Suppressor macrophage (primary cell): ENCODE measurements around the gene HS3ST3A1.

Experiments used
- DNase-seq, 4 experiments: peaks; one replicate each; pipeline ENCODE4 v3.0.0-alpha.2; 2020 to 2022

HS3ST3A1 gene

DNA sequence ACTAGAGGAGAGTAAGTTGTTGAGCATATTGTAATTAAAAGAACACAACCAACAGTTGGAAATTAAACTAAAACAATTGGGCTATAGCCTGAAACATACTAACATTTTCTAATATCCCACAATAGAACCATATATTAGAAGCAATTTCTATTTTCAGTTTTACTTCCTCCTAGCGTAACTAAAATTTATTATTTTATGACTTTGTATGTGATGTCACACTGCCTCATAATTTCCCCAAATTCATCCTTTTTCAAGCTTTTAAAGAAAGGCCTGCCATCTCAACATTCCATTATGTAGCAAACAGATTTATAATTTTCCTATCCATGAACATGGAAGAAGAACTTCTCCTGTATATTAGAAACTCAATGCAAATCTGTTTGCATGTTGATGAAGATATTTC lies 110.2 kb downstream of the HS3ST3A1 start:
- DNase-seq: no peak

DNA sequence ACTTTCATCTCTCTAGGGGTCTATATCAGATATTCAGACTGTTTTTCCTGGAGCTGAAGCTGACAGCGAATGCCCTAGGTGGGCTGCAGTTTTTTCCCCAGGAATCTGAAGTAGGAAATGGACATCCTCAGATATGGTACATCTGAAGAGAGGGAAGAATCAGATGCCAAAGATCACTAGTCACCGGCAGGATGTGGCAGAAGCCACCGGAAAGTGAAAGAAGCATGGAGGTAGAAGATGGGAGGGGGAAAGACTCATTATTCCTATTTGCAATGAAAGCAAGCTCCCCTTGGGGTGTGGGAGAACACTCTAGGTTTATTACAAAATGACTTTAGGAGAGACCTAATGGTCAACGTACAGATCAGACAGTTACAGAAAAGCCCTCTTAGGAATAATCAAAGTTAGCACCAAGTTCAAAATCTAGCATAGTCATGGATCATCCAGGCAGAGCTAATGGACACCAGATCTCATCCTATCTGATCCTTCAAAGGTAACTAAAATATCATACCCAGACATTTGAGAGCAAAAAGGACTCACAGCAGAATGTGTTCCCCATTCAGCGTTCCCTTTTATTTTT lies 110.7 kb downstream of the HS3ST3A1 start:
- no peak for DNase-seq

DNA sequence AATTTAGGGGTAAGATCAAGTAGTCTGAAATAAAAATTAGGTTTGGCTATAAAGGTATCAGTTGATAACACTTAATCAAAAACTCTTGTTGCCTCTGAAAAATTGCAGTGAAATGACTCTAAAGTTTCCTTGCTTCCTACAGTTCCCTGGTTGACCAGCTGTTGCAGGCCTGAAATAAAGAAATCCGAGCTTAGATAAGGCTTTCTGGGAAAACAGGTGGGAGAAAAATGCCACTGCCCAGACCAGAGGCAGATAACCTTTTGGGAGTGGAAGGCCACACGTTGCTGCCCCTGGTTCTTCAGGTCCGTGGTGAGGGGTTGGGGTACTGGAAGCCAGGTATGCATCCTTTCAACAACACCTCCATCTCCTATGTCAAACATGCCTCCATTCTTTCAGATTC lies 111.3 kb downstream of the HS3ST3A1 start:
- no peak for DNase-seq

DNA sequence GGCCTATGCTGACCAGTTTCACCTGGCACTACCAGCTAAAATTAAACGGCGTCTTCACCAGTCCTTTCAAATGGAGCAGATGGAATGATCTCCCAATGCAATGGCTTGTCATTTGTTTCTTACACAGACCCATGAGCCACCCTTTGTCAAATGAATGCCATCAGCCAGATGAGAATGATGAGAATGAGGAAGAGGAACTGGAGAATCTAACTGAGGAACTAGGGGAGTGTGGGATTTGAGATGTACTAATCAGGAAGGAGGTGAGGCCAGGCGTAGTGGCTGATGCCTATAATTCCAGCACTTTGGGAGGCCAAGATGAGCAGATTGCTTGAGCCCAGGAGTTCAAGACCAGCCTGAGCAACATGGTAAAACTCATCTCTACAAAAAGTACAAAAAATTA lies 116.4 kb downstream of the HS3ST3A1 start:
- peak; percentile 46 to 73 (median 60) for DNase-seq

DNA sequence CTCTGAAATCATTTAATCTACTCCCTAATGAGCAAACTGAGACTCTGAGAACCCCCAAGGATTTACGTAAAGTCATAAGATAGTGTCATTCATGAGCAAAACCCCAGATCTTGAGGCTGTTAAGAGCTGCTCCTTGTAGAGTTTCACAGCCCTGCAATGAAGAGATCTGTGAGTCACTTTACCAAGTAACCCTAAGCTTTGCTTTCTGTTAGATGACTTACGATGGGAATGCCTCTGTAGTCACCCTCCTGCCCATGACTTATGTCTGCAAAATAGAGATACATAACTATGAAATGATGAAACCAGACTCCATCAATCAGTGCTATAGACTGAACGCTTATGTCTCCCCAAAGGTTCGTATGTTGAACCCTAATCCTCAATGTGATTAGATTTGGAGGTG lies 117.7 kb downstream of the HS3ST3A1 start:
- no peak for DNase-seq

DNA sequence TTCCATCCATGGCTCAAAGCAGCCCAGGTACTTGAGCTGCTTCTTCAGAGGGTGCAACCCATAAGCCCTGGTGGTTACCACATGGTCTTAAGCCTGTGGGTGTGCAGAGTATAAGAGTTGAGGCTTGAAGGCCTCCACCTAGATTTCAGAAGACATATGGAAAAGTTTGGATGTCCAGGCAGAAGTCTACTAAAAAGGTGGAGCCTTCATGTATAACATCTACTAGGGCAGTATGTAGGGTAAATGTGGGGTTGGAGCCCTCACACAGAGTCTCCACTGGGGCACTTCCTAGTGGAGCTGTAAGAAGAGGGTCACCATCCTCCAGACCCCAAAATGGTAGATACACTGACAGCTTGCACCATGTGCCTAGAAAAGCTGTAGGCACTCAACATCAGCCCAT lies 120.9 kb downstream of the HS3ST3A1 start:
- no peak for DNase-seq

DNA sequence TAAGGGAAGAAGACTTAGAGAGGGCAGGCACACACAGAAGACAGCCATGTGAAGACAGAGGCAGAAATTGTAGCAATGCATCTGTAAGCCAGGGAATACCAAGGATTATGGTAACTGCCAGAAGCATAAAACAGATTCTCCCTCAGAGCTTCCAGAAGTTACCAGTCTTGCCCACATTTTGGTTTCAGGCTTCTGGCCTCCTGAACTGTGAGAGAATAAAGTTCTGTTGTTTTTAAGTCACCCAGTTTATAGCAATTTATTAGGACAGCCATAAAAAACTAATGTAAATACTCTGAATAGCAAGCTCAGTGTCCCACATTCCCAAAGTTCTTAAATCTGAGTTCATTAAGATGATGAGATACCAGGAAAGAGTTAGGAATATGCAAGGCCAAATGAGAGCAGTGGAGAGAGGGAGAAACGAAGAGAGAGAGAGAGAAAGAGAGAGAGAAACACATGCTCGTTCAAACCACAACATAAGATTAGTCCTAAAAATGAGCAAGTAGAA lies 123.4 kb downstream of the HS3ST3A1 start:
- DNase-seq: no peak

DNA sequence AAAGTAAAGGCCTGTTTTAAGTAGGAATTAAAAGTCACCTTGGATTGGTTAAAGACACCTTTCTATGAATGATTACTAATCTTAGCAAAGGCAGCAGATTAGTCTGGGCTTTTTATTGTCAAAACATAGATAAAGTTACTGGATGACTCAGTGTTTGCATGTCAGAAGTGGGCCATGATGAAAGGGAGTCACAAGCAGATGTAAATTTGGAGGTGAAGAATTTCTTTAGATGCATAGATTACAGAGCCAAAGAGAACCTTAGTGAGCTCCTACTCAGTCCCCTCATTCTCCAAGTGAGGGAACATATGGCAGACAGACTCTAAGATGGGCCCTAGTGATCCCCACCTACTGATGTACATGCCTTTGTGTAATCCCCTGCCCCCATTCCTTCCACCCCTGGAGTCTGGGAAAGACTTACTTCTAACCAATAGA lies 124.5 kb downstream of the HS3ST3A1 start:
- no peak for DNase-seq

DNA sequence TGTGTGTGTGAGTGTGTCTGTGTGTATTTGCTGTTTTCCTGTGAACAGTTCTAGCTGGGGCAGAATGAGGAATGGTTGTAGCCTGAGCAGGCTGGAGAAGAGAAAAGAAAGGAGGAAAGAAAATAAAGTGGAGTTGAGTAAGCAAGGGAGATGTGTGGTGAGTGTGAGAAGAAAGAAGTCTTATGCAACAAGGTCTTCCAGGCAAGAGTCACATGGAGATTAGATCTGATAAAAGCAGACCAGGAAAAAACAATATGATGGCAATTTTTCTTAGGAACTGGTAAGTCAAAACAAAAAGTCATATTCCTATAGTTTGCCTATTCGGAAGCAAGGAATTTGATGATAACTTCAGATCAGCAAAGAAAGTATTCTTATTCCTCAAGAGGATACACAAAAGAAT lies 125.0 kb downstream of the HS3ST3A1 start:
- DNase-seq: peak in 1 of 4 experiments; percentile 22

DNA sequence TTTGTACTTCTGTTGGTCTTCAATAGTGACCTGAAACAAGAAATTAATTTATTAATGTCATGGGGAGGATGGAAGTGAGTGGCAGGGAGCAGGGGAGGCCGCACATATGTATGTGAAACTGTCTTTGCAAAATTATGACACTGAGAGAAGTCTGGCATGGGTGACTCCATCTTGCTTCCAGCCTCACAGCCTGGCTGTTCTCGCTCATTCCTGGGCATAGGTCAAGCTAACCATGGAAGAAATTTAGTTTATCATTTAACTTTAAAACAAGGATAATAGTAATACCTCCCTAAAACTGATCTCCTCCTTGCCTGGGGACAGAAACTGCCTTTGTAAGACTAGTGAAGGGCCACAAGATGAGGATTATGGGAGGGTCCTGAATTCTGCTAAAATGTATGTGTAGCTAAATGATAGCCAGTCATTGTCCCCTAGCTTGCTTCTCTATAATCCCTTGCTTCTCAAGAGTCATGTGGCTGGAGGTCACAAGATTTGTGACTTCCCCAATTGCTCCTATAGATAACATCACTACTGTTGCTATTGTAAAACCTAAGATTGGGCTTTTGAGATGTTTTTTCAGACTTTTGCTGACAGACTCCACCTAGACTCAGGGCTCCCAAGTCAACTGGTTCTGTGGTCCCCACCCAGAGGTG lies 126.0 kb downstream of the HS3ST3A1 start:
- peak; percentile 42 to 73 (median 58) for DNase-seq

DNA sequence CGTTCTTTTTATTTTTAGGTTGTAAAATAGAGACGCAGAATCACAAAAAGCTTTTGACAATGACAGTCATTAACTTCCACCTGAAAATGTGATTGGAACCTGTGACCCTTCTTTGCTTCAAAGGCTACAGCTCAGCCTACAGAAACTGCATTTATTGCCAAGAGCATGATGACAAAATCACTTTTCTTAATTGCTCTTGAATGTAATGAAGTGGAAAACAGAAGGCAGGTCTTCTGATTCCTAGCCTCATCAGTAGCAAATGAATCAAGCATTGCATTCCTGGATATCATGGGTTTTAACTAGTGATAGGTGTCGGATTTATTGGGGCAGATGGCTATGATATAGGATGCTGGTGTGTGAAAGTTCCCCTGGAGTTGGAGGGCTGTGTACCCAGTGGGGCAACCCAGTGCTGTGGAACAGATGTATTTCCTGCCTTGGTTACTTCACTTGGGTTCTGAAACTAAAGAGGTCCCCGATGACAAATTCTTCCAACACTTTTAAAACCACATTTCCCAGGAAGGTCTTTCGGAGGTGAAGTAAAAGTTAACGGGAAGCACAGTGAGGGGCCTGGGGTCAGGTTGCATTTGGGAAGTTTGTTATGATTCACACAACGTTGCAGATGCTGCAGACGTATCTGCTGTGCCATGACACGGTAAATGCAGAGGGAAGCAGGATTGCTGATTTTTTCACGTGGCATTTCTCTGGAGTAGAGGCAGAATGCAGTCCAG lies 127.5 kb downstream of the HS3ST3A1 start:
- no peak for DNase-seq

DNA sequence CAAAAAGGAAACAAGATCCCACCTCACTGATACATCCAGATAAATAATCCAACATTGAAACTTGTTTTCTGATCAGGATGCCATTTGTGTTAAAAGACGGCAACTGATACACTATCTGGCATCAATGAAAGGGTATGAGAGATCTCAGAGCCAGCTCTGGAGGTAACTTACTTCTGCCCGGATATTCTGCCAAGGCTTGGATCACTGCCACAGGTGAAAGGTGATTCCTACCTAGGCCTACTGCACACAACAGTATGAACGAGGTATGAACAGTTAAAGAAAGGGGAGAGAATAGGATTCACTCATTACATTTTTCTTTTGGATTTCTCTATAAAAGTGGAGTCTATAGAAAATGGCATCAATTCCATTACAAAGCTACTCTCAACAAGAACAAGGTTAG lies 136.1 kb downstream of the HS3ST3A1 start:
- no peak for DNase-seq

DNA sequence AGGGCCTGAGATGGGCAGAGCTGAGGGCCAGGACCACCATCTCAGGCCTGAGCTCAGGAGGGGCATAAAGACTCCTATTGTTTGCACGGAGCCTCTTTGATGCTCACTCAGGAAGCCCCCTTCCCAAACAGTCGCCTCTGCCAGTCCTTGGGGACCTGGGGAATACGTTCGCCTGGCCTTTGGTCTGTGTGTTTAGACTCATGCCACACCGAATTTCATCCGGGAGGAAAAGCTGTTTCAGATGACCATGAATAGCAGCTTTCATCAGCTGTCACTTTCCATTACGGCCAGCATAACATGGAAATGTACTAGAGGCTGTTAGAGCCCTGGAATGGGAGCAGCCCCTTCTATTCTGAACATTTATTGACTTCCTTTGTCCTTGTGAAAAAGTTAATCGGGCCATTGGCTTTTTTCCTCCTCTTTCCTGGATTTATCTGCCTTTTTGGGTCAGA lies 139.0 kb downstream of the HS3ST3A1 start:
- DNase-seq: no peak

DNA sequence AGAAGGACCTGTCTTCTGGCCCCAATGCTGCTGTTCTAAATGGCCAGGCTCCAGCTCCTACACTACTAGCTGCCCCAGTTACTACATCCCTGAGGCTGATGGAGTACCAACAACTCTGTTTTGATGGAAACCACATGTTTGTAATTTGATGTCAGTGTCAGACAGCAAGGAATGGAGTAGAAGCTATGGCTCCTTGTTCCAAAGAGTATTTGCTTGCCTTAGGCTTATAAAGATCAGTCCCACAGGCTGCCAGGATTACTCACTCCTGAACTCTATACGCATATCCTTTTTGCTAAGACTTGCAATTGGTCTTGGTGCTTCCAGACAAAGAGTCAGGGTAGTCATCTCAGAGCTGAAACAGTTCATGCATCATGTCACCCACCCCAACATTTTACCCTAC lies 139.6 kb downstream of the HS3ST3A1 start:
- DNase-seq: no peak

DNA sequence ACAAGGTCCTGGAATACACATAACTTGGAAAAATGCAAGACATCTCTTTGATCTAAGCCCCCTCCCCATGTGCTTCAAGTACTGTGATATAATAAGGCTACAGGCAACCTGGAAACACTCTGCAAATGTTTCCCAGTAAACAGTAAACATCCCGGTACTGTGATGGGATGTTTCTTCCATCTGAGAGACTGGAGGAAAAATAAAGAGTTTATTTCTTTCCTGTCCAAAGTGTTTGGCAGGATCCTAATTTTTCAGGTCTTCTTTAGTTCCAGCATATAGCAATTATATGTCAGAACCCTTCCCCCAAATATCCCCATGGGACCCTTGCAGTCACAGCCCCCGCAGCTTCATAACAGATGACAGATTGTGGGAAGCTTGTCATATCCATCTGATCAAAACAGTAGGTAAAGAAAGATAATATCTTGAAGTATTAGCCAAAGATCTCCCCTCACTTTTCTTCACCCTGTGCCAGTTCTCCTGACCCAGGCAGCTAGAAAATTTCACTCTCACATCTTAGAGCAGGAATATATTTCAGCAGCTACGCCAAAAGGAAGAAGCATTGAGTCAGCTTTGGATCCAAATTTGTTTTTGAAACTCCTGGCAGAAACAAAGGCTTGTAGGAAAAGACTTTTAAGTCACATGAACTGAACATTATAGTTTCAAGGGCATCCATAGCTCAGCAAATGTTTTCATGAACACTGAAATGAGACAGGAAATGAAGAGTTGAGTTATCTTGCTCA lies 141.3 kb downstream of the HS3ST3A1 start:
- no peak for DNase-seq

DNA sequence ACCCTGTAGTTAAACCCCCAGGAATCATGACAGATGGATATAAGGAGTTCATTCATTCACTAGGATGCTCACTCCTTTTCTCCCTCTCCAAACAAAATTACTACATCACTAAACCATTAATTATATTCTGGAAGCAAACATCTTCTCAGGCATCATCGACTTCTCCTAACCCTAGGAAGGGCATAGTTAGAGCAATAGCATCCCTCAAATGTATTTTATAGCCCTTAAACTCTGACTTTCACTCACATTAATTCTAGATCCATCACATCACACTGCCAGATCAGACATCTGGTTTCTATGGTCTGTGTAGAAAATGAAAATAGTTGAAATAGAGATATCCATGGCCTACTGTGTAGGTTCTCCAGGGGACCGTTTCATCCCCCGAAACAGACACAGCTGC lies 143.9 kb downstream of the HS3ST3A1 start:
- no peak for DNase-seq
